GM21528 (cell line): ENCODE measurements around the gene FIGNL1.
A peak's percentile ranks its signal among the peaks of the same experiment; 100 is the strongest.

Experiments used
- ATAC-seq: cut with Tn5 transposase; IDR thresholded peaks from one replicate; pipeline ENCODE4 v1.9.1; 2021; ENCODE audit warnings: mild to moderate bottlenecking, moderate library complexity; ENCODE audit not compliant: unreplicated experiment, low FRiP score

Gene FIGNL1

GRCh38 chr7:50436133-50436806 is 13.9 kb downstream of the FIGNL1 start:
- no peak for ATAC-seq

DNA sequence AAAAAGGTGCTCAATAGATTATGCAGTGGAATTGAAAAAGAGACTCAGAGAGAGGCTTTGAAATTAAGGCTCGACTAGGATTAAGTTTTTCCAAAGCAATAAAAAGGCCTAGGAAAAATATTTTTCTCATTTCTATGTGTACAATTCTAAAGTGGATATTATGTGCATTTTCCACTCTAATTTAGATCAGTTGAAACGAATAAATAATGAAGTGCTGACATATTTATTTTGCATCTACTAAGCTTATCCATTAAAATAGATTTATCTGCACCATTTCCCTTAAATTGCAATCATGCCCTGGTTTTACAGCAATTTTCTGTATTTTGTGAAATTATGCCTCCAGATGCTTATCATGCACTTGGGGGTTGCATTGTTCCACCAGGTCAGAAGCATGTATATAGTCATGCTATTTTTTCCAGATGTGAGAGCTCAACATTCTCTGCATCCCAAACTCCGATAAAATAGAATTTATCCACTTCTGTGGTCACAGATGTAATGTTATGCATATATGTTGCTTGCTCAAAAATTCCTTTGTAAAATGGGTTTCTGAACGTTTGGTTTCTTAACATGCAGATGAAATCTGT is 18.3 kb downstream of the FIGNL1 start:
- ATAC-seq, result no peak

DNA sequence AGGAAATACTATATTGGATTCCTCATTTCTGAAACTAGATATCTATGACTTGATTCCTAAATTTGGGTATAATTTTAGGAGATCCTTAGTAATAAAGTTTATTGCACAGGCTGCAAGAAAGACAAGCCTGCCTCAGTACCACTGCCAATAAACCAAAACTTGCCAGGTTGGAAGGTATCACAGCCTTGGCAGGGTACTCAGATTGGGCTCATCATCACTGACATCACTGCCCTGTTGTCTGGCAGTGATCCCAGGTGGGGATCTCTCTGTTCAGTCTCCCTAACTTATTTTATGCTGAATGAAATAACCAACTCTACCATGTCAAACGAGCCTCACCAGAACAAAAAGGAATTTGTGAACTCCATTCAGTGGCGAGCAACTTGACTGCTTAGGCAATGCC is 18.8 kb downstream of the FIGNL1 start:
- ATAC-seq, result no peak

- no peak for ATAC-seq
Measured at GRCh38 chr7:50428911-50429310, 21.2 kb downstream of the FIGNL1 start.

GRCh38 chr7:50427518-50427917 is 22.6 kb downstream of the FIGNL1 start:
- ATAC-seq, result no peak

GRCh38 chr7:50426280-50427045 is 23.7 kb downstream of the FIGNL1 start:
- ATAC-seq, result no peak

DNA sequence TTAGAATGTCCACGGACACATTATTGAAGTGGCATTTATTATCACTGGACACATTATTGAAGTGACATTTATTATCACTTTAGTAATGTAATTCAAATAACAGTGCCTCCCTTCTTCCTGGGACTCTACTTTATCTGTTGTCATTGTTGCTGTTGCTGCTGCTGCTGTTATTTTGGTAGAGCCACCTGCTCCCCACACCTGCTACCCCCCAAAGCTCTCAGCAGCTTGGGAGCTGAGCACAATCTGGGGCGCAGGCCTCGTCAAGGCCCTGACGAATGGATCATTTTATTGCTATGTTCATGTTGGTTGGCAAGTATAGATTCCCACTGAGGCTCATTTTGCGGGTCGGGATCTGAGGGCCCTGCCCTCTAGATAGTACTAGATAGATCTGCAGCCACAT is 24.8 kb downstream of the FIGNL1 start:
- ATAC-seq, result no peak

- no peak for ATAC-seq
Measured at GRCh38 chr7:50423860-50424259, 26.3 kb downstream of the FIGNL1 start.

DNA sequence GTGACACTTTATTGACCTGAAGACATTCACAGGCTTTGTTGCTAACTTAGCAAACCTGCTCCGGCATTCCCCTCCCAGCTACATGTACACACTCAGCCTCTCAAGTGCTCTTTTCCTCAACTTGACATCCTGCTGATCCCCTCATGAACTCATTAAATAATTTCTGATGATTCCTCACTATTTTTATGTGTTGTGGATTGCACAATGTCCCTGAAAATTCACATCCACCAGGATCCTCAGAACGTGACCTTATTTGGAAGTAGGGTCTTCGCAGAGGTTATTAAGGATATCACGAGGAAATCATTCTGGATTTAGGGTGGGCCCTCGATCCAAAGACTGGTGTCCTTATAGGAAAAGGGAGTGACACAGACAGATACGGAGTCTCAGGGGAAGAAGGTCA is 27.3 kb downstream of the FIGNL1 start:
- ATAC-seq, result no peak

GRCh38 chr7:50421043-50421442 is 29.1 kb downstream of the FIGNL1 start:
- no peak for ATAC-seq

GRCh38 chr7:50418526-50419290 is 31.4 kb downstream of the FIGNL1 start:
- ATAC-seq, result no peak

DNA sequence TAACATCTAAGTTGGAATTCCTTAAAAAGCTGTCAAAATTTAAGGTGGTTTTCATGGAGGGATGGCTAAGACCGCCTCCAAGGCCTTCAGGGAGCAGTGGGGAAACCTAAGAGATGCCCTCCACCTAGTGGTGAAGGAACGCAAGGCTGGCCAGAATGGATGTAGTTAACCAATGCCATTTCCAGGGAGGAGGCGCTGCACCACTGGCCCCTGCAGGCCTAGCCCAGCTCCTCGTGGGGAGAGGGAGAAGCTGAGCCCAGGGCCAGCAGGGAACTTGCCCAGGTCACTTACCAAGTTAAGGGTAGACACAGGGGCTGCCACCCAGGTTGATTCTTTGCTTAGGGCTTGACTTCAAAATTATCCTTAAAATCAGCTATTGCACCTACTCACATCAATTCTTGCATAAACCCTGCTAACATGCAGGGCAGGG is 32.0 kb downstream of the FIGNL1 start:
- peak; percentile 76 for ATAC-seq

DNA sequence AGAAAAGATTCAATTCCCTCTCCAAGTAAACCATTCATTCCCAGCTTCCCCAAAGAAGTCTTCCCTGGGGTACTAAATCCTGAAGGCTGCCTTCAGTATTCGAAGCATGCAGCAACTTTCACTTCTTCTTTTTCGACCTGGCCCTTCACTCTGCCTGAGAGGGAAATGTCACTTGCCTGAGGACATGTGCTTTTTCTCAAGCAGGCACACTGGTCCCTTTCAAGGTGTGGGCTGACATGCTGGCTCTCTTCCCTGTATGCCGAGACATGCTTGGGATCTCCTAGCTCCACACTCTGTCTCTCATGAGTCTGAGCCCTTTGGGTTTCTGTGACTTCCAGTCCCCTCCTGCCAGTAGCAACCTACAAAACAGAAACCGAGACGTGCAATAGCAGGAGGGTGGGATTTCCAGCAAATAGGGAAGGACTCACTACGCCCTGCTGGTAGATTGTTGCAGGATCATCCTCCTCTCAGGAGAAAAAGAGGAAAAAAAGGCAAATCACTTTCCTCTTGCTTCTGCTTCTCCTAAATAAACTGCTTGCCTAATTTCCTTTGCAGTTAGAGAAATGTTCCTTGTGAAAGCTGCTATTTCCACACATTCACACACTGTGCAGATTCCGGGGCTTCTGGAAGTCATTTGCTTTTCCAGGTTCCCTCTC is 33.5 kb downstream of the FIGNL1 start:
- peak; percentile 84 for ATAC-seq

DNA sequence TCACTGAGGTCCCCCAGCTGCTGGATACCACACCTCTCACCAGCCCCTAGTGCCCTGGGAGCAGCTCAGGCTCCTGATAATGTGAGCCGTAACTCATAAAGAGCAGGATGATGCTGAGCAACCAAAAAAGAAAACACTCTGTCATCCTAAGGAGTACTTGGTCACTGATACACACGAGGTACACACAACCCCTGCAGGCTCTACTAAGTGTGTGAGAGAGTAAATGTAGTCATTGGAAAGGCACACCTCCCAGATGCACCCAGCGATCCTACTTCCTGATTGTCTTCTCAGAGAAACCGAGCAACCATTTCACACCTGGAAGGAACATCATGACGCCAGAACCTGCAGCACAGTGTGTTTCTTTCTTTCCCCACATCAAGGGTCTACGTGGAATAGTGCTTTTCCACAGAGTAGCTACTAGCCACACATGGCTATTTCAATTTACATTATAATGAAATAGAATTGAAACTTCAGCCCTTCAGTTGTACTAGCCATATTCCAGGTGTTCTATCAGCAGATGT is 34.2 kb downstream of the FIGNL1 start:
- ATAC-seq, result no peak

DNA sequence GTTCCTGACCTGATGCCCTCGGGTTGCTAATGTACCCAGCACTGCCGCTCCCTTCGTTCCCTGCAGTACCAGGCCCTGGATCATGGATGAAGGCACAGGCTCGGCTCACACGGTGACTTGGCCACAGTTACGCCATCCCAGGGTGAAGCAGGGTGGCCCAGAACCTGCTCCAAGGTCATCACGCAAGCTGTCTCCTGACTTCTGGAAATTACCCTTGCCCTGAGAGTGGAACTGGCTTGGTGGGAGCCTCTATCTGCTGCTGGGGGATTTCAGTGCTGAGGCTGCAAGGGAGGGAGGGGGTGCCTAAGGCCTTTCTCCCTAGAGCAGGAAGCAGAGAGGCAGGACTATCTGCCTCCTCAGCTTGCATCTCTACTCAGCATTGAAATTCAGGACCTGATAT is 36.6 kb downstream of the FIGNL1 start:
- no peak for ATAC-seq

DNA sequence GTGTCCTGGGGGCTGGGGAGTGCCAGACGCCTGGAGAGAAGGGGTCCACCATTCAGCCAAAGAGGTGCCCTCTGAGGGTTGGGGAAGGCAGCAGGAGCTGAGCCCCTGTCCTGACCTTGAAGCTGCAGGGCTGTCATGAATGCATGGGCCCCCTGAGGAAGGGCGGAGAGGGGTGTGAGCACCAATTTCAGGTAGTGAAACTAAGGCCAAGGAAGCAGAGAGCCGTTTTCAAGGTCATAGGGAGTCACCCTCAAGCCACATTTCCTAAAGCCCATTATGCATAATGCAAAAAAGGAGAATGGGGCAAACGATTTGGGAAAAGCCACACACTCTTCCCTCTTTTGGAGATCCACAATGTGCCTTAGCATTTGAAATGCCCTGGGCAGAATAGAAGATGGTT is 37.2 kb downstream of the FIGNL1 start:
- no peak for ATAC-seq

- ATAC-seq, result no peak
Measured at GRCh38 chr7:50411332-50411731, 38.8 kb downstream of the FIGNL1 start.

DNA sequence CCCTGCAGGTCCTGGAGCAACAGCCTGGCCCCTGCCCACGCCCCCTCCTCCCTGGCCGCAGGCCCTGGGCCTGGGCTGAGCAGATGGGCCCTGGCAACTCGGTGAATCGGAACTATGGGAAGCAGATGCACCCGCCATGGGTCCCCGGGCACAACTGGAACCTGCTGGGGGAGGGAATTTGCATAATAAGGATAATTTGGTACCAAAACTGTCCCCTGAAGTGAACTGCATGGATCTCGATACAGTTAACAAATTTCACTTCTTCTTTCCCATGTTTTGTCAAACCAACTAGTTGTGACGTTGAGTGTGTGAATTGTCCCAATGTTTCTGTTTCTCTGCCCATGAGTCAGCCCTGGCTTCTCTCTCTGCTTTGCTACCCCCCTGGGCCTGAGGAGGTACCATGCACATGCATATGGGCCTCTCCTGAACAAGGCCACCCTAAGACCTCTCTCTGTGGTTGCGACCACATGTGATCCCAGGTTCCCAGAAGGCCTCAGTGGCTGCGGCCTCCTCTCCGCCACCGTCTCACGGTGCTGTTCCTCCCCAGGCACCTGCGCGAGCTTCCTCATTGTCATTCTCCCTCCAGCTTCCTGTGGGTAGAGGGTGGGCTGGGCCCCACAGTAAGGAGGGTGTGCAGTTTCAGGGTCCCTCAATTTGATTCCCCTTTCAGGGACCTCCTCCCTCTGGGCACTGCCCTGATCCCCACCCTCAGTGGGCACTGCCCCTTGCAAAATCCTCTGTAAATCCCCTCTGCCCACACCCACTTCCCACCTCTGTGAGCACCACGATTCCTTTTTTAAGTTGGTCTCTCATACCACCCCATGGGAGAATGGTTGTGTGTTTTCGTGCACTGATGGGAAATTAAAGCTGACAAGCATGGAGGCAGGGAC is 40.0 kb downstream of the FIGNL1 start:
- peak; percentile 60 for ATAC-seq

DNA sequence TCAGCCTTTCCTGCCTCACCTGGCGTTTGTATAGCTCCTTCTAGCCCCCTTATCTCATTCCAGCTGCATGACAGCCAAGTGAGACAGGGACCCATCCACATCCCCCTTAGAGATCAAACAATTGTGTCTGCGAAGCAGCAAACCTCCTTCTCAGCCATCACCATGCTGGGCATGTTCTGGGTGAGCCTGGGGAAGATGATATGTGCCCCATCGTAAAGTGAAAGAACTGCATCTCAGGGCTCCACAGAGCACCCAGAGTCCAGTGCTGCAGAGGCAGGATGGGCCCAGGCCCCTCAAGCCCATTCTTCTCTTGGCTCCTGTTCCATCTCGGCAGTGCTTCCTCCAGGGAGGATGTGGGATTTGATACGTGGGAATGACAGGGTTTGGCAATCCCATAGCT is 43.2 kb downstream of the FIGNL1 start:
- ATAC-seq, result no peak
